GM19395 (cell line): Measurements from ENCODE around the gene ZC3H14.
"Not testable (repeated sequence)": the region's sequence is repeated elsewhere in the genome, so short reads cannot be mapped to it uniquely, and the experiment has no call there.

ENCODE experiments used
- ATAC-seq: cut with Tn5 transposase; IDR thresholded peaks from one replicate; pipeline ENCODE4 v1.9.1; 2021; ENCODE audit warnings: mild to moderate bottlenecking, moderate library complexity; ENCODE audit not compliant: unreplicated experiment

The ZC3H14 gene, protein sequence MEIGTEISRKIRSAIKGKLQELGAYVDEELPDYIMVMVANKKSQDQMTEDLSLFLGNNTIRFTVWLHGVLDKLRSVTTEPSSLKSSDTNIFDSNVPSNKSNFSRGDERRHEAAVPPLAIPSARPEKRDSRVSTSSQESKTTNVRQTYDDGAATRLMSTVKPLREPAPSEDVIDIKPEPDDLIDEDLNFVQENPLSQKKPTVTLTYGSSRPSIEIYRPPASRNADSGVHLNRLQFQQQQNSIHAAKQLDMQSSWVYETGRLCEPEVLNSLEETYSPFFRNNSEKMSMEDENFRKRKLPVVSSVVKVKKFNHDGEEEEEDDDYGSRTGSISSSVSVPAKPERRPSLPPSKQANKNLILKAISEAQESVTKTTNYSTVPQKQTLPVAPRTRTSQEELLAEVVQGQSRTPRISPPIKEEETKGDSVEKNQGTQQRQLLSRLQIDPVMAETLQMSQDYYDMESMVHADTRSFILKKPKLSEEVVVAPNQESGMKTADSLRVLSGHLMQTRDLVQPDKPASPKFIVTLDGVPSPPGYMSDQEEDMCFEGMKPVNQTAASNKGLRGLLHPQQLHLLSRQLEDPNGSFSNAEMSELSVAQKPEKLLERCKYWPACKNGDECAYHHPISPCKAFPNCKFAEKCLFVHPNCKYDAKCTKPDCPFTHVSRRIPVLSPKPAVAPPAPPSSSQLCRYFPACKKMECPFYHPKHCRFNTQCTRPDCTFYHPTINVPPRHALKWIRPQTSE

DNA sequence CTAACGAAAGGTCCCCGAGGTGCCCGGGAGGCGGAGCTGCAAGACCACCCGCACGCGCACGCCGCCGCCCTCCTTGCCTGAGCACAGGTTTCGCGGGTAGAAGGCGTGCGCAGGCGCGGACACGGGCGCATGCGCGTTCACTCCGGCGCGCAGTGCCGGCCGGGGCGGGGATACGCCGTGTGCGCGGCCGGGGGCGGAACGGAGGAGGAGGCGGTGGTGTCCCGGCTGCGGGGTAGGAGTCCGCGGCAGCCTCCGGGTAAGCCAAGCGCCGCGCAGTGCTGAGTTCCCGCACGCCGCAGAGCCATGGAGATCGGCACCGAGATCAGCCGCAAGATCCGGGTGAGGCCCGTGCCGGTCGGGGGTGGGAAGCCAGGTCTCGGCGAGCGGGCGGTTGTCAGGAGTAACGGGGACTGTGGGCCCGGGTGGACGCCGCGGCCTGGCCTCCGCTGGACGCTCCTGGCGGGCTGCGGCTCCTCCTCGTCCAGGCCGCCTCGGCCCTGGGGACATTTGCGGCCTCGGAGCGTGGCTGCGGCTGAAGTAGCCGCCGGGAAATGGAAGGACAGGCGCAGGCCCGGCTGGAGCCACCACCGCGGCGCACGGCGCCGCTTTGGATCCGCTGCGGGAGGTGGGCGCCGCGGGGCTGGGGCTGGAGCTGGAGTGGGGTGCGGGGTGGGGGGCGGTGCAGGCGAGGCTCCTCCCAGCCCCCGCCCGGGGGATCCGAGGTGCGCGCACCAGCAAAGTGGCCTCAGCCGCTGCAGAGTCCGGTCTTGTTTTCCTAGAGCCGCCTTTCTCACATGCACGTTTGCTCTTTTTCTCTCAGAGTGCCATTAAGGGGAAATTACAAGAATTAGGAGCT lies at the start of gene ZC3H14:
TSS of gene ZC3H14 (plus strand) at position 207 of the 856 bp plus-strand sequence. CDS start at position 304, 97 bp downstream.
- peak; percentile 93 for ATAC-seq

DNA sequence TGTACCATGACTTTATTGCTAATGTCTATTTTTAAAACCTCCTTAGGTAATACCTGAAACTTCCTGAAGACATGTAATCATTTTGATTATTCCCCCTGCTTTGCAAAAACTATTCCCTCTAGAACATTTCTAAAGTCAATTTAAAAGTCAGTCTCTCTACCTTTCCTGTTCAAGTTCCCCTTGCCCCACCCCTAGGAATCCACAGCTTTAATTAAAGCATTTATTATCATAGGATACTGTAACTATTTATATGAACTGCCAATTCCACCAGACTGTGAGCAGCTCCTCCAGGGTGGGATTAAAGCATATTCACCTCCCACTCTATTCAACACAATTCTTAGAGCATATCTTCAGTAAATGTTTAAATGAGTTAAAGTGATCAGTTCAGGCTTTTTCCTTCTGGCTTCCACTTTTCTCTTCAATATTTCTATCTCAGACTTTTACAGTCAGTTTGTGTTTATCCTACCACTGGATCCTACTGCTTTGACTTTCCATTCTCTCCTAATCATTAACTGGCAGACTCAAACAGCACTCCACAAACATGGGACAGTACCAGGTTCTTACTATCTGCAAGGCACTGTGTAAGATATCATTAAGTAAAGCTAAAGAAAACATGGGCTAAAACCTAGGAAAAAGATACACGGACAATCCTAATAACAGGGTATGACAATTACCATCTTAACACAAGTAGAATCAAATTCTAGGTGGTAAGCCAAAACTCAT lies 47.2 kb upstream of the ZC3H14 start:
- no peak for ATAC-seq

DNA sequence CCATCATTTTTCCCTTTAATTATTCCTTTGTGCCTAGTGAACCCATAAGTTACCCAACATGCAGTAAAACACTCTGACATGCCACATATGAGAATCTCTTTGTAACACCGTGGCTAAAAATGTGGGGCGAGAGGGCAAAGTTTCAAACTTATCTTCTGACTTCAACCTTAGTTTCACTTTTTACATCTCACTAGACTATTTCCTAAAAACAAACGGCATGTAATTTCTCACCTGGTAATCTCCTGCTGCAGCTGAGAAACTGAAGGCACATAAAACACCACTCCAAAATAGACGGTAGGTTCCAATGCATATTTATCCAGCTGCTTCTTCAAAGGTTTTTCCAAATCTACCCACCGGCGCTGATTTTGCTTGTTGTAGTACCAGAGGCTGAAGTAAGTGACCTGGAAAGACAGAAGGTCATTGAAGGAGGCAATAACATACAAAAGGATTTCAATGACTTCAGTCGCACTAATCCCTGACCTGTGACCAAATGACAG lies 45.9 kb upstream of the ZC3H14 start:
- ATAC-seq = no peak

DNA sequence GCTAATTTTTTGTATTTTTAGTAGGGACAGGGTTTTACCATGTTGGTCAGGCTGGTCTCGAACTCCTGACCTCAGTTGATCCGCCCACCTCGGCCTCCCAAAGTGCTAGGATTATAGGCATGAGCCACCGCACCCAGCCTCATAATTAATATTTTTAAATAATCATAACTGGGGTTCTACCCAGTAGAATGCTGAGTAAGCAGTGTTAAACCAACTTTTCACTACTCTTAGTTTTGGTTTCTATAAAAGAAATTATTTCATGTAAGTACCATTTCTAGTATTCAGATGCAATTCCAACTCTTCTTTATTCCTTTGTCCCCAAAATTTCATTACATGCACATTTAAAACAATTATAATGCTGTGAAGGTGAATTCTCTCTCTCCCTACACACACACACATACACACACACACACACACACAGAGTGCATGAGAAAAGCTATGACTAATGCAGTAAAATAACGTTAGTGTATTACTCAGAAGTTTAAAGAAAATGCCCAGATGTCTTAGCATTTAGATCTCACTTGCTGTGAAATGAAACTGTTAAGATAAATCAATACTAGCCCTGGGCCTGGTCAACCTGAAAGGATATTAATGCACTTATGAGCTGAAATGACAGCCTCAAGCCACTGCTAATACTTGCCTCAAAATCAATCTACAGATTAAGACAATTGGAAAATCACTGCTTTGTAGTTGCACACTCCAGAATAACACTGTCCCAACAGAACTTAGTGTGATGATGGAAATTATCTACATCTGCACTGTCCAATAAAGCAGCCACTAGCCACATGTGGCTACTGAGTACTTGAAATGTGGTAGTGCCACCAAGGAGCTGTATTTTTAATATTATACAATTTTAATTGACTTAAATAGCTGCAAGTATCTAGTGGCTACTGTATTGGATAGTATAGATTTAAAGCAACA lies 44.0 kb upstream of the ZC3H14 start:
- ATAC-seq = no peak

DNA sequence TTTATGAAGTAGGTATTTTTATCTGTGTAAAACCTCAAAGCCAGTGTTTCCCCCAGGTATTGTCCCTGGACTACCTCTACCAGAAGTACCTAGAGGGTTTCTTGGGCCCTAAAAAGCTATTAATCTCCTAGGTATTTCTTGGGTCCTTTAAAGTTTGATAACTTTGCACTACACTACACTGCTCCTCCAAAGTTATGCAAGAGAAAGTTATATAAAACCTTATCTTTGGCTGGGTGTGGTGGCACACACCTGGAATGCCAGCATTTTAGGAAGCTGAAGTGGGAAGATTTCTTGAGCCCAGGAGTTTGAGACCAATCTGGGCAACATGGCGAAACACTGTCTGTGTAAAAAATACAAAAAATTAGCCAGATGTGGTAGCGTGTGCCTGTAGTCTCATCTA lies 42.9 kb upstream of the ZC3H14 start:
- ATAC-seq = no peak

DNA sequence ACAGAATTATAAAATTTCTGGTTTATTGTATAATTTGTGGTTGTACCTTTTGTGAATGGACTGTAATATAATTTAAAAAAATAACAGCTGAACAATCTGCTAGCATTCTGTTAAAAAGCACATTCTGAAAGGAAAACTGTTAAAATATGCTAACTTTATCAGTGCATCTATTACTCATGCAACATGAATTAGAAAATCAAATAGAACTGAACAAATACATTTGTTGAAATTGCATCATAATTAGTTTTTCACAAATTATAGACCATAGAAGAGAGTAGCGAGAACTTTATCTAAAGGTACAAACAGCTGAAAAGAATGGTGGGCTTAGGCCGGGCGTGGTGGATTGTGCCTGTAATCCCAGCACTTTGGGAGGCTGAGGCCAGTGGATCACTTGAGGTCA lies 41.0 kb upstream of the ZC3H14 start:
- no peak for ATAC-seq

DNA sequence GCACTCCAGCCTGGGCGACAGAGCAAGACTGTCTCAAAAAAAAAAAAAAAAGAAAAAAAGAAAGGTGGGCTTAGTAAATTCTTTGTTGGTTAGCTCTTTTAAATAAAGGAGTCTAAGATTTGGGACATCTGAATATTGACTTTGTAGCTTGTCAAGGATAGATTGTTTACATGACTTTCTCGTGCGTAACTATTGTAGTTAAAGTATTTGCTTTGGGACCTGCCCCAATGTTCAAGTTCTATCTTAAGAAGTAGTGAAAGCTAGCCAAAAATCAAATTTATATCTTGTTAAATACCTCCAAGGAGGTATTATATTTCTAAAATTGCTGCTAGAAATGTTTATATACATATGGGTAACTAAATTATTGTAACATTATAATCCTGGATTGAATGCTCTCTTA lies 40.4 kb upstream of the ZC3H14 start:
- no peak for ATAC-seq

DNA sequence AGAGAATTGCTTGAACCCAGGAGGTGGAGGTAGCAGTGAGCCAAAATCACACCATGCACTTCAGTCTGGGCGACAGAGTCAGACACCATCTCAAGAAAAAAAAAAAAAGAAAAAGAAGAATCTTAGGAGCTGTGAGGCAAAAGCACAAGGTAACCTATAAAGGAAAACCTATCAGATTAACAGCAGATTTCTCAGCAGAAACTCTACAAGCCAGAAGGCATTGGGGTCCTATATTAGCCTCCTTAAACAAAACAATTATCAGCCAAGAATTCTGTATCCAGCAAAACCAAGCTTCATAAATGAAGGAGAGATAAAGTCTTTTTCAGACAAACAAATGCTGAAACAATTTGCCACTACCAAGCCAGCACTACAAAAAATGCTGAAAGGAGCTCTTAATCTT lies 32.9 kb upstream of the ZC3H14 start:
- ATAC-seq = not testable (repeated sequence)

DNA sequence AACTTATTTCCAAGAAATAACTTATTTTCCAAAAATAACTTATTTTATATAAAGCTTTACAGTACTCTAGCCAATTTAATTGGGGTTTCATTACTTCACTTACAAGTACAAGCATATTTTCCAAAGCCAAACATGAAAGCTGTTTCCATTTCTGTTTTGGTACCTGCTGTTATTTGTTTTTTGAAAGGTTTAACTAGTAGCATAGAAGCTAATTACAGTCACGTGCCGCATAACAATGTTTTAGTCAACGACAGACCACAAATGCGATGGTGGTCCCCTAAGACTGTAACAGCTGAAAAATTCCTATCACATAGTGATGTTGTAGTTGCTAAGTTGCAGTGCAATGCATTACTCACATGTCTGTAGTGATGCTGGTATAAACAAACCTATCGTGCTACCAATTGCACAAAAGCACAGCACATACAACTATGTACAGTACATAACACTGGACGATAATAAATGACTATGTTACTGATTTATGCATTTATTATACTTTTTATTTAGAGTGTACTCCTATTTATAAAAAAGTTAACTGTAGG lies 29.7 kb upstream of the ZC3H14 start:
- ATAC-seq = no peak

DNA sequence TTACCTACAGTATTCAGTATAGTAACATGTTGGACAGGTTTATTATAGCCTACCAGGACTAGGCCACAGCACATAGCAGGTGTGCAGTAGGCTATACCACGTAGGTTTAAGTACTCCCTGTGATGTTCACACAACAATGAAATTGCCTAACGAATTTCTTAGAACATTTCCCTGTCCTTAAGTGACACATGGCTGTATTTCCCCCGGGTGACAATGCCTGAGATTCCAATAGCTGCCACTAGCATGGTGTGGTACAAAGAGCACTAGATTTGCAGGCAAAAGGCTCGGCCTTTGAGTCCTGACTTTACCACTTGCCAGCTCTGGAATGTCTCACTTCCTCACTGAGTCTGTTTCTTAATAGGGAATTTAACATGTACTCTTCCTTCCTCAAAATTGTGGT lies 27.7 kb upstream of the ZC3H14 start:
- peak; percentile 56 for ATAC-seq

DNA sequence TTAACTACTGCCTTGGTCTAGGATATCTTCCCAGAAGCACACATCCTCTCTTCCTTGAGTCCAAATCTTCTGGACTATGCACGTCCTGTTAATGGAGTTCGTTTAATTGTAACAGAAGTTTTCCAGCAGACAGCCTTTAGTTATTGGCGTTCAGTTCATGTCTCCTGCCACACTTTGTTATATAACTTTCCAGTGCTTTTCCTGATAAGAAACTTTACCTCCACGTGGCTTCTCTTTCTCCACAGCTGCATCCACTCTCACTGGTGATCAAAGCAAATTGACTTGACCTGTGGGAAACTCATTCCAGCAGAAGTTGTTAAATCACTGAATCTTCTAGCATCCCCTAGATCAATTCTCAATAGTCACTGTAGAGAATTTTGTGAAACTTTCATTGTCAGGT lies 27.0 kb upstream of the ZC3H14 start:
- ATAC-seq = no peak

DNA sequence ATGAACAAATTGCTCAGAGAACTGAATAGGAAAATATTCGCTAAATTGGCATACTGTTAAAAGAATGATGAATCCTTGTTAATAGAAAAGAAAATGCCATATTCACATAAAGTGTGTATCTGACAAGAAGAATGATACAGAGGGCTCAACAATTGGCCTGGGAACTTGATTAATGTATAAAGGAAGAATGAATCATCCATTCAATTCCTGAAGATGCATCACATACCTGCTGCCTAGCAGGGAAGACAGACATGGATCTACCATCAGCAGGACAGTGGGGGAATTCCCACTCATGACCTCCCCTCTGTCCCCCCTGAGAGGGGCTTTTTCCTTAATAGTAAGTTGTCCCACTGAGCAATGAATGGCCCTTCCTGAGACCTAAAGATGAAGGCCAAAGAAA lies 21.5 kb upstream of the ZC3H14 start:
- no peak for ATAC-seq

DNA sequence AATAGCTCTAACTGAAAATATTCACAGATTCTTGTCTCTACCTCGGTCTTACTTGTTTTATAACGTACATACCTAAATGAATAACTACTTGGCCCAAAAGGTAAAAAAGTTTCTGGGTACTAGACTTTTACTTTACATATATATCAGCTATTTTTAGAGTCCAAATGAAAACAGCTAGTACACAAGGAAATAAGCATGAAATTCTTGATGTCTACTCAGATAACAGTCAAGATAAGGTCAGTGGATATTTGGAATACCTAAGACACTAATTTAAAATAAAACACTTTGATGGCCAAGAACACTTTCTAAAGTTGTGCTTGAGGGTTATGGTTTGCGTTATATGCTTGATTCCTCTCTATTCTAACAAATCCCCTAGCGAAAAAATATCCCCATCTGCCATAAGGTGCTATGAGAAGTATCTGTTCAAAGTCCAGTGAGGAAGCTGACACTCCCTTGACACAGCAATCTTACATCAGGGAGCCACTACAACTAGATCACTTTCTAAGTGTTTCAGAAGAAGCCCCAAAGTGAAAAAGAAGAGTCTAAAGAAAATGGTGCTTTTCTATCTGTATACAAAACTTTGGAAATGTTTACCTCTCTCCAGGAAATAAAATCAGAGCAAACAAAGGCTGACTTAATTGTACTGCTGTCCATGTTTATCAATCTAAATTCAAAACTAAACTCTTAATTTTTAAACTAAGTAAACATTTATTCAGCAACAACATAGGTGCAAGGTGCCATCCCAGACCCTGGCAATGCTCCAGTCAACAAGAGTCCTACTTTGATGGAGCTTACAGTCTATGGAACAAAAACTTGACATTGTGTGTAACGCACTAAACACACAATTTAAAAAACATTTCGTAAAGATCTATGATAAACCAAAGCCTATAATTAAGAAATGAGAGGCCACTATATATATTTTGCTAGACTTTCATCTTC lies 19.7 kb upstream of the ZC3H14 start:
- ATAC-seq = no peak

DNA sequence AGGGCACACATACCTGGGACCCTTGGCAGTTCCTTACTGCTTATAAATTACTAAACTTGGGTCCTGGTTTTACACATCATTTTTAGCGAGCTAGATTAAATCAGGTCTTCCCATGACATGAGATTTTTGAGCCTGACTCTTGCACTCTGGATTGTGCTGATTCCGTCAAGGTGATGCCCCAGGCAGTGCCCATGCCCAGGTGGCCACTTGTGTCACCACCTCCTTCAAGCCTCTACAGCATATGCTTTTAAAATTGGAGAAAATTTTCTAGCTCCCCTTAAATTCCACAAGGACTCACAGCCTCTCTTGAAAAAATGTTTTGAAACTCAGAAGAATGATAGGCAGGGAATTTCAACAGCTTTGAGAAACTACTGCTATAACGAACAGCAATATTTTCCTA lies 17.6 kb upstream of the ZC3H14 start:
- no peak for ATAC-seq

DNA sequence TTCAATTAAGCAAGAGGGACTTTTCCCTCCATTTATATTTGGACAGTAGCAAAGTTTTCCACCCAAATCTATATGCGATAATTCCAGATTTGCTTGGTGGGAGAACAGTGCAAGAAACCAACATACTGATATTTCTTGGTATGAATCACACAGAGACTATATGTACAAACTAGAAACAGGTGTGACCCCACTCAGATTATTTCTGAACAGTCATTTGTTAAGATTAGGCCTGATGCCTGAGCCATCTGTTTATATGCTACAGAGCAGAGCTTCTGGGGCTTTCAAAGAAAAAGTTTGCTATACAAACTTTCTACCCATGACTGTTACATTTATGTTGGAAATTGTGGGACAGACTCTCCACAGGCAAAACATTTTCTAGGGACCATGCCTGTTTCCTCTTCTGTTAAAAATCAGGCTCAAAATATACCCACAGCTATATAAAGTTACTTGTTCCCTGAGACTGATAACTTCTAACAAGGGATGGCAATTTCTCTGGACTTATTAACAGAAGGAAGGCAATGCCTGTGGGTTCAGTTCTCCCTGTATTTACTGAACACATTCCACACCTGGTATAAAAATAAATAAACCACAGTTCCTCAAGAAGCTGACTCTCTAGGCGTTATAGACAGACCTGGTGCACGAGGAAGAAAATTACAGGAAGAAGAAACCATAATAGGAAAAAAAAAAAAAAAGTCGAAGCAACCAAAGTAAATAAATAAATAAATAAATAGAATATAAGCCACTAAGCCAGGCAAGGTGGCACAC lies 16.0 kb upstream of the ZC3H14 start:
- ATAC-seq = no peak

DNA sequence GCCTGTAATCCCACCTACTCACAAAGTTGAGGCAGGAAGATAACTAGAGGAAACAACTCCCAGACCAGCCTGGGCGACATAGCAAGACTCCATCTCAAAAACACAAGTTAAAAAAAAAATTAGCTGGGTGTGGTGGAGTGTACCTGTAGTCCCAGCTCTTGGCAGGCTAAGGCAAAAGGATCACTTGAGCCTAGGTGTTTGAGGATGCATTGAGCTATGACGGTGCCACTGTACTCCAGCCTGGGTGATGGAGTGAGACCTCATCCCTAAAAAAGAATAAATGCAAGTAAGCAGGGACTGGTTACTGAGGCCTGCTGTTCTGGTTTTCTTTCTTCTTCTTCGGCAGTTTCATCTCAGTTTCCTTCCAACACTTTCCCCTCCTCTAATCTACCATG lies 15.5 kb upstream of the ZC3H14 start:
- ATAC-seq = no peak

DNA sequence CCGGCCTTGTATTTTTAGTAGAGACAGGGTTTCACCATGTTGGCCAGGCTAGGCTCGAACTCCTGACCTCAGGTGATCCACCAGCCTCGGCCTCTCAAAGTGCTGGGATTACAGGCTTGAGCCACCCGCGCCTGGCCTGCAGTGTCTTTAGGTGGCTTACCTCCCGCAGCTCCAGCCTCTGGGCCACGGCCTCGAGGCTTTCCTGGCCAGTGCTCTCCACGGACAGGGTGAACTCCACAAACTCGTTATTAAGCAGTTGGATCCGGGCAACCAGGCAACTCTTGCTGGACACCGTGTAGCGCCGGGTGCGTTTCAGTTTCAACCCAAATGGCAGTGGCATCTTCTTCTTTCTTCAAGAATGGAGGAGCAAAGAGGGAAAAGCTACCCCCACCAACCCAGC lies 12.8 kb upstream of the ZC3H14 start:
- no peak for ATAC-seq
